HG03135 (cell line): ENCODE measurements around the gene AK1.
A peak's percentile ranks its signal among the peaks of the same experiment; 100 is the strongest.

Source experiments
- ATAC-seq: cut with Tn5 transposase; IDR thresholded peaks from one replicate; pipeline ENCODE4 v1.9.1; 2021; ENCODE audit warnings: mild to moderate bottlenecking, moderate library complexity; ENCODE audit not compliant: unreplicated experiment

Gene AK1

GRCh38 chr9:127877566-127877998 lies at the start of gene AK1:
Gene AK1, minus strand, starts transcription at chr9:127877675. Its CDS starts 3,058 bp downstream, at chr9:127874617.
- no peak for ATAC-seq

GRCh38 chr9:127926906-127927200 lies 49.4 kb upstream of the AK1 start:
- no peak for ATAC-seq

GRCh38 chr9:127925959-127926905 lies 48.8 kb upstream of the AK1 start:
- no peak for ATAC-seq

GRCh38 chr9:127924736-127925444 lies 47.4 kb upstream of the AK1 start:
- ATAC-seq: no peak

GRCh38 chr9:127923771-127924170 lies 46.3 kb upstream of the AK1 start:
- ATAC-seq: no peak

GRCh38 chr9:127923046-127923445 lies 45.6 kb upstream of the AK1 start:
- no peak for ATAC-seq

- no peak for ATAC-seq
Measured at GRCh38 chr9:127921557-127922120, 44.2 kb upstream of the AK1 start.

GRCh38 chr9:127920794-127921193 lies 43.3 kb upstream of the AK1 start:
- ATAC-seq: no peak

GRCh38 chr9:127919253-127919815 lies 41.9 kb upstream of the AK1 start:
- no peak for ATAC-seq

GRCh38 chr9:127918183-127919107 lies 41.0 kb upstream of the AK1 start:
- no peak for ATAC-seq

GRCh38 chr9:127917603-127918002 lies 40.1 kb upstream of the AK1 start:
- ATAC-seq: no peak

GRCh38 chr9:127916720-127917581 lies 39.5 kb upstream of the AK1 start, which contains the start of gene ST6GALNAC4:
Gene ST6GALNAC4, minus strand, starts transcription at chr9:127917041. Its CDS starts 622 bp downstream, at chr9:127916419.
- peak; percentile 61 for ATAC-seq

GRCh38 chr9:127915801-127916719 lies 38.6 kb upstream of the AK1 start:
- ATAC-seq: no peak

- no peak for ATAC-seq
Measured at GRCh38 chr9:127915325-127915752, 37.9 kb upstream of the AK1 start.

- ATAC-seq: no peak
Measured at GRCh38 chr9:127913682-127914081, 36.2 kb upstream of the AK1 start.

- ATAC-seq: no peak
Measured at GRCh38 chr9:127912882-127913281, 35.4 kb upstream of the AK1 start.

GRCh38 chr9:127912296-127912695 lies 34.8 kb upstream of the AK1 start:
- ATAC-seq: no peak

GRCh38 chr9:127910613-127911205 lies 33.2 kb upstream of the AK1 start:
- no peak for ATAC-seq
